ENCODE results near the gene IGF1R.

Gene IGF1R

DNA sequence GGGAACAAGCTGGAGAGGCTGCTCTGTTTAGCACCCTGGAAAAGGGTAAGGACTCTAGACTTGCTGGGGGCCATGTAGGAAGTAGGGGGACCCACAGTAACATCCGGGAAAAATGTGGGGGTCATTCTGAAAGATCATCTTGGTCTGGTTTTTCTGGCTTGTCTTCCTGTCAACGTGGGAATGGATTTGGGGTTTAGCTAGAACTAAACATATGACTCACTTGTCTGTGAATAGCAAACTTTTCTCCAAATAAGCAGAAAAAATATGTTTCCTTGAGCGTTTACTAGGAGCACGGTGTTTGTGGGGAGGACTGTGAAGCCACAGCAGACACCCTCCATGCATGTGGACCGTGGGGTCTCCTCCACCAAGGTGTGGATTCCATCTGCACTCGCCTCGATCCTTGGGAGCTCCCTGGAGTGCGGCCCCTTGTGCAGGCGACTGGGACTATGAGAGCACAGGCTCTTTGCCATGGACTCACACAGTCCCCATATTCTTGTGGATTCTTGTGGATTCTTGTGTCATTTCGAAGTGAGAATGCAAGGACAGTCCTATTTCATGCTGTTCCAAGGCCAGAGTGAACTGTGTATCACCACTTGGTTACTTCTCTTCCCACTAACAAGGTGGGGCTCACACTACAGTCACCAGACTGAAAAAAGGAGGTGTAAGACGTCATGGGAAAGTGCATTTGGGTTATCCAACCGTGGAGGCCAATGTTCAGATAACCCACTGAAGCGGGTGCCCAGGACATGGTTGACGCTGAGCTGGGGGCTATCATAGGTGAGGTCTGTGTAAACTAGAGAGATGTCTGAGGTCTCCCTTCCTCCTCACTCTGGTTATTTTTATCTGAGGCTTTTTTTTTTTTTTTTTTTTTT is 333.7 kb downstream of the IGF1R start:
- no peak for DNase-seq (ENCODE audit: low read depth in 1 of 2, low spot score in 1 of 2)
- TF ChIP-seq GABPA (IDR thresholded peaks at IDR 0.05; ENCODE audit: low read depth) (no peak), POLR2AphosphoS5 (IDR thresholded peaks at IDR 0.05; ENCODE audit: low read depth) (no peak)
- TF ChIP-seq, protein P1, sequence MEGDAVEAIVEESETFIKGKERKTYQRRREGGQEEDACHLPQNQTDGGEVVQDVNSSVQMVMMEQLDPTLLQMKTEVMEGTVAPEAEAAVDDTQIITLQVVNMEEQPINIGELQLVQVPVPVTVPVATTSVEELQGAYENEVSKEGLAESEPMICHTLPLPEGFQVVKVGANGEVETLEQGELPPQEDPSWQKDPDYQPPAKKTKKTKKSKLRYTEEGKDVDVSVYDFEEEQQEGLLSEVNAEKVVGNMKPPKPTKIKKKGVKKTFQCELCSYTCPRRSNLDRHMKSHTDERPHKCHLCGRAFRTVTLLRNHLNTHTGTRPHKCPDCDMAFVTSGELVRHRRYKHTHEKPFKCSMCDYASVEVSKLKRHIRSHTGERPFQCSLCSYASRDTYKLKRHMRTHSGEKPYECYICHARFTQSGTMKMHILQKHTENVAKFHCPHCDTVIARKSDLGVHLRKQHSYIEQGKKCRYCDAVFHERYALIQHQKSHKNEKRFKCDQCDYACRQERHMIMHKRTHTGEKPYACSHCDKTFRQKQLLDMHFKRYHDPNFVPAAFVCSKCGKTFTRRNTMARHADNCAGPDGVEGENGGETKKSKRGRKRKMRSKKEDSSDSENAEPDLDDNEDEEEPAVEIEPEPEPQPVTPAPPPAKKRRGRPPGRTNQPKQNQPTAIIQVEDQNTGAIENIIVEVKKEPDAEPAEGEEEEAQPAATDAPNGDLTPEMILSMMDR (IDR thresholded peaks at IDR 0.05; ENCODE audit: insufficient read depth, low read length): no peak
- Histone ChIP-seq H3K4me3 (replicated peaks; ENCODE audit: insufficient read depth, low read length) (no peak overlapping the region), H3K27me3 (ENCODE audit: insufficient read depth, poor library complexity, severe bottlenecking) (no peaks in the 10 kb centered on the region), H3K27ac (replicated peaks) (no peak overlapping the region)

DNA sequence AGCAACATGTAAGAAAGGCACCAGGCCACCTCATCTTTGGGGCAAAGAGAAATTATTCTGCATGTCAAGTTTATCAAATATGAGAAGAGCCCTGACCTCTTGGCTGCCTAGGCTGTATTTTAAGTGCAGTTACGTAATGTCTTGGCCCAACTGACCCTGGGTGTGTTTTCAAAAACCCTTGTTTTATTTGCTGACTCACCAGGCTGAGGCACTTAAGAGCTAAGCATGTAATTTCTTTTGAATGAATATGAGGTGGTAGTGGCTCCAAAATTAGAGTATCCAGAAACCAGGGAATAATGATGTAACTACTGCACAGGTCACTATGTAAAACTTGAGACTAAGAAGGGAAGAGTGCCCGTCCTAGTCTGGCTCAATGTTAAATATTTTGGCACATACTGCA is 335.0 kb downstream of the IGF1R start:
- TF ChIP-seq GABPA (IDR thresholded peaks at IDR 0.05; ENCODE audit: low read depth): no peak
- no peak for TF ChIP-seq POLR2AphosphoS5 (IDR thresholded peaks at IDR 0.05; ENCODE audit: low read depth)
- TF ChIP-seq, protein P1 (IDR thresholded peaks at IDR 0.05; ENCODE audit: insufficient read depth, low read length): no peak
- no peak for TF ChIP-seq SPI1 (IDR thresholded peaks at IDR 0.05; ENCODE audit: borderline replicate concordance, low read depth)
- TF ChIP-seq, protein P2, sequence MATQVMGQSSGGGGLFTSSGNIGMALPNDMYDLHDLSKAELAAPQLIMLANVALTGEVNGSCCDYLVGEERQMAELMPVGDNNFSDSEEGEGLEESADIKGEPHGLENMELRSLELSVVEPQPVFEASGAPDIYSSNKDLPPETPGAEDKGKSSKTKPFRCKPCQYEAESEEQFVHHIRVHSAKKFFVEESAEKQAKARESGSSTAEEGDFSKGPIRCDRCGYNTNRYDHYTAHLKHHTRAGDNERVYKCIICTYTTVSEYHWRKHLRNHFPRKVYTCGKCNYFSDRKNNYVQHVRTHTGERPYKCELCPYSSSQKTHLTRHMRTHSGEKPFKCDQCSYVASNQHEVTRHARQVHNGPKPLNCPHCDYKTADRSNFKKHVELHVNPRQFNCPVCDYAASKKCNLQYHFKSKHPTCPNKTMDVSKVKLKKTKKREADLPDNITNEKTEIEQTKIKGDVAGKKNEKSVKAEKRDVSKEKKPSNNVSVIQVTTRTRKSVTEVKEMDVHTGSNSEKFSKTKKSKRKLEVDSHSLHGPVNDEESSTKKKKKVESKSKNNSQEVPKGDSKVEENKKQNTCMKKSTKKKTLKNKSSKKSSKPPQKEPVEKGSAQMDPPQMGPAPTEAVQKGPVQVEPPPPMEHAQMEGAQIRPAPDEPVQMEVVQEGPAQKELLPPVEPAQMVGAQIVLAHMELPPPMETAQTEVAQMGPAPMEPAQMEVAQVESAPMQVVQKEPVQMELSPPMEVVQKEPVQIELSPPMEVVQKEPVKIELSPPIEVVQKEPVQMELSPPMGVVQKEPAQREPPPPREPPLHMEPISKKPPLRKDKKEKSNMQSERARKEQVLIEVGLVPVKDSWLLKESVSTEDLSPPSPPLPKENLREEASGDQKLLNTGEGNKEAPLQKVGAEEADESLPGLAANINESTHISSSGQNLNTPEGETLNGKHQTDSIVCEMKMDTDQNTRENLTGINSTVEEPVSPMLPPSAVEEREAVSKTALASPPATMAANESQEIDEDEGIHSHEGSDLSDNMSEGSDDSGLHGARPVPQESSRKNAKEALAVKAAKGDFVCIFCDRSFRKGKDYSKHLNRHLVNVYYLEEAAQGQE (IDR thresholded peaks at IDR 0.05; ENCODE audit: insufficient replicate concordance, low read depth): no peak
- Histone ChIP-seq H3K27me3 (ENCODE audit: insufficient read depth, poor library complexity, severe bottlenecking) (no peaks in the 10 kb centered on the region), H3K27ac (replicated peaks) (no peak overlapping the region; the same call in 1 of the 2 replicates), H3K4me3 (replicated peaks; ENCODE audit: insufficient read depth, low read length) (no peak overlapping the region)
- peak; percentile 25 to 37 for DNase-seq (ENCODE audit: low read depth in 1 of 2, low spot score in 1 of 2)

DNA sequence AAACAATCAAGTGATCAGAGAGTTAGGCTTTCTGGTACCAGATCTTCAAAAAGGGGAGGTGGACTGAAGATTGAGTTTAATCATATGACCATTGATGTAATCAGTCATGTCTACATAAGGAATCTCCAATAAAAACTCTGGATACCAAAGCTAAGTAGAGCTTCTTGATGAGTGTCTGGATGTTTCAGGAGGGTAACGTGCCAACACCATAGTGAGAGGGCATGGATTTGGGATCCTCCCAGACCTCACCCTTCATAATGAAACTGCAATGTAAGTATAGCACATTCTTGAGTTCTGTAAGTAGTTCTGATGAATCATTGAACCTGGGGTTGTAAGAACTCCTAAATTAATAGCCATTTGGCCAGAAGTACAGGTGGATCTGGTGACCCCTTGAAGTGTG is 337.9 kb downstream of the IGF1R start:
- no peak for DNase-seq (ENCODE audit: low read depth in 1 of 2, low spot score in 1 of 2)
- Histone ChIP-seq H3K4me3 (replicated peaks; ENCODE audit: insufficient read depth, low read length) (no peak overlapping the region), H3K27me3 (ENCODE audit: insufficient read depth, poor library complexity, severe bottlenecking) (no peaks in the 10 kb centered on the region), H3K27ac (replicated peaks) (no peak overlapping the region)
- no peak for TF ChIP-seq POLR2AphosphoS5 (IDR thresholded peaks at IDR 0.05; ENCODE audit: low read depth)
- TF ChIP-seq, protein P2 (IDR thresholded peaks at IDR 0.05; ENCODE audit: insufficient replicate concordance, low read depth): no peak
- TF ChIP-seq, protein P1 (IDR thresholded peaks at IDR 0.05; ENCODE audit: insufficient read depth, low read length): no peak
- TF ChIP-seq SPI1 (IDR thresholded peaks at IDR 0.05; ENCODE audit: borderline replicate concordance, low read depth): no peak
- no peak for TF ChIP-seq GABPA (IDR thresholded peaks at IDR 0.05; ENCODE audit: low read depth)
